Neural cell (in vitro differentiated cells): Measurements from ENCODE around the gene NKX2-2.

ENCODE experiments used
- CTCF ChIP-seq: fragments of 450-650 bp; IDR thresholded peaks from 2 replicates; pipeline ENCODE4 v1.5.1; 2014; ENCODE audit warnings: antibody characterized with exemption, mild to moderate bottlenecking, moderate library complexity; ENCODE audit not compliant: poor library complexity, severe bottlenecking
- POLR2AphosphoS5 ChIP-seq: IDR thresholded peaks from 2 replicates; pipeline ENCODE4 v1.6.1; 2012
- REST ChIP-seq: IDR thresholded peaks from 2 replicates; pipeline ENCODE4 v1.6.1; 2012; ENCODE audit warnings: borderline replicate concordance

- TF ChIP-seq CTCF (no peak), POLR2AphosphoS5 (no peak), REST (no peak)
Observed at GRCh38 chr20:21504323-21504722, 9.5 kb downstream of the NKX2-2 start.
